ENCODE data around the gene LIMCH1.

The LIMCH1 gene

GRCh38 chr4:41568363-41568762 lies 30.4 kb downstream of the LIMCH1 start:
- DNase-seq = no peak

GRCh38 chr4:41569961-41570360 lies 32.0 kb downstream of the LIMCH1 start:
- DNase-seq = no peak

- DNase-seq = no peak
These were observed 33.5 kb downstream of the LIMCH1 start for GRCh38 chr4:41571422-41571821.

- DNase-seq = peak; percentile 14
These were observed 34.6 kb downstream of the LIMCH1 start for GRCh38 chr4:41572516-41572915.

- DNase-seq = no peak
These were observed 35.0 kb downstream of the LIMCH1 start for GRCh38 chr4:41572956-41573355.

- DNase-seq = no peak
These were observed 35.6 kb downstream of the LIMCH1 start for GRCh38 chr4:41573502-41574001.

DNA sequence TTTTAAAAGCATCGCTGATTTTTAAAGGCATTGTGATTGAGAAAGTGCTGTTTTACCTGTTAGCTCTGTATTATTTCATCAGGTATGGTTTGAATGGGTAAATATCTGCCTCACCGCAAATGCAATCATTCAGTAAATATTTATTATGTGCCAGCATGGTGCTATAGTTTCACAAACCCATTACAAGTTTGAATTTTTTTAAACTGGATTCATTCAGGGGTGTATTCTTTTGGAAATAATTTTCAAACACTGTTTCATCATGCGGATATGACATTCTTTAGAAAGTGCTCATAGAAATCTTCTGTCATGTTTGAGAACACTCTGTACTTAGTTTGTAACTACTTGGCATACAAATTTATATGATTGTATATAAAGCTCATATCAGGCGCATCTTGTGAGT lies 37.2 kb downstream of the LIMCH1 start:
- DNase-seq = no peak

DNA sequence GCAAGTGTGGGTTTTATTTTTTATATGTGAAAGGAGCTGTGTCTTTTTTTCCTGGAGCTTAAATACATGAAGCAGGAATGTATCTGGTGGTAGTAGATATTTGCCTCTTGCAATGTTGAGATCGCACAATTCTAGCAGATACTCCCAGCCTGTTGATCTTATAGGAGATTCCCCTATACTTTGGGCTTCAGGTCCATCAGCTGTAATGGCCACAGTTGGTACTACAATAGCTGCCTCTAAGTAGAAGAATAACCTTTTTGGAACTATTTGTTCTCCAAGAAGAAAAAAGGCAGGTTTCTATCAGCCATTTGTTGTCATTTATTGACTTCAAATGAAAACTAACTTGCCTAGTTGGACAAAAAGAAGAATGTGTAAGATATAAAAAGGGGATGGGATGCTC lies 37.7 kb downstream of the LIMCH1 start:
- no peak for DNase-seq

GRCh38 chr4:41579043-41579442 lies 41.1 kb downstream of the LIMCH1 start:
- no peak for DNase-seq

DNA sequence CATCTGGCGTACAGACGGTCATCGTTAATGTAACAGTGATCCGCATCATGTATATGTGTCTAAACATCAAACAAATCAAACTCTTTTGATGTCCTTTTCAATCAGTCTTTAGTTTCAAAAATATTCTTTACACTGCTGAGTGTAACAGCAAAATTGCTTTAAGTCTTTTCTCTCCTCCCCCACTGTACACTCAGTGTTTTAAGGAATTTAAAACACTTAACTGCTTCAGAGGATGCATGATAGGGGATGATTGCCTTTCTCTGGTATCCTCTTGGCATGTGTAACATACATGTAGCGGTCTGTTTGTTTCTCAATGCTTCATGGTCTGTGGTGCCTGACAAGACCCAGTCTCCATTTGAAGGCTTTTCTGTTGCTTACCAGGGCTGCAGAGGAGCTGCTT lies 41.6 kb downstream of the LIMCH1 start:
- no peak for DNase-seq

GRCh38 chr4:41580007-41580406 lies 42.0 kb downstream of the LIMCH1 start:
- no peak for DNase-seq

- DNase-seq = no peak
These were observed 48.8 kb downstream of the LIMCH1 start for GRCh38 chr4:41586675-41587225.

DNA sequence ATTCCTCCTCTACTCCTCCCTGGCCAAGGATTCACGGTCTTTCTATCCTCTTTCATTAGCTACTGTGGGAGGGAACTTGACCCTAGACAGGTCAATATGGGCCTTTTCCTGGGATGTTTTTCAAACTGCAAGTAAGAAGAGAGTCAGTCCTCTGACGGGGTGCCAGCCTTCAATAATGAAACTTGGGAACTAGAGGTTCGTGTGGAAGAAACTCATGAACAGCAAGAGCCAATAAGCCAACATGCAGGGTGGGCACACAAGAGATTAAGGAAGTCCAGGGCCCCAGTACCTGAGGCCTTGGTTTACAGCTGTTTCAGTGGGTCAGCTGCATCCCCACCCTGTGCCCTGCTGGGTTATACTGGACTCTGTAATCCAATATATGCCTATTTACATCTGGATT lies 49.3 kb downstream of the LIMCH1 start:
- no peak for DNase-seq

- DNase-seq = no peak
These were observed 52.6 kb downstream of the LIMCH1 start for GRCh38 chr4:41590591-41590990.

DNA sequence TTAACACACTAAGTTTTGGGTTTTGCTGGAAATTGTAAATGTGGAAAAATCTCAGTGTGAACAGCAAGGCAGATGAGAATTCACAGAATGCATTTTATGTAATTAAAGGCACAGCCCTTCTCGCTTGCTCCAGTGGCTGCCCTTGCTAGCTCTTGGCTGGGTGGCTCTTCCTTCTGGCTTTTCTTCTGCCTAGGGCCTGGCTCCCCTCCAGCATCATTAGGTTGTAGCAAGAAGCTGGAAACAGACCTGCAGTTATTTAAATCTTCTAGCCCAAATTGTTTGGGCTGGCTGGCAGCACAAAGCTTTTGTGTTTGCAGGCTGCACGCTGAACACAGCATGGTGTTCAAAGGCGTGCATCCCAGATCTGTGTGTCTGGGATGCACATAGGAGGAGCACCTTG lies 56.5 kb downstream of the LIMCH1 start:
- no peak for DNase-seq

- no peak for DNase-seq
These were observed 59.5 kb downstream of the LIMCH1 start for GRCh38 chr4:41597494-41597893.

GRCh38 chr4:41598580-41598979 lies 60.6 kb downstream of the LIMCH1 start:
- DNase-seq = no peak

DNA sequence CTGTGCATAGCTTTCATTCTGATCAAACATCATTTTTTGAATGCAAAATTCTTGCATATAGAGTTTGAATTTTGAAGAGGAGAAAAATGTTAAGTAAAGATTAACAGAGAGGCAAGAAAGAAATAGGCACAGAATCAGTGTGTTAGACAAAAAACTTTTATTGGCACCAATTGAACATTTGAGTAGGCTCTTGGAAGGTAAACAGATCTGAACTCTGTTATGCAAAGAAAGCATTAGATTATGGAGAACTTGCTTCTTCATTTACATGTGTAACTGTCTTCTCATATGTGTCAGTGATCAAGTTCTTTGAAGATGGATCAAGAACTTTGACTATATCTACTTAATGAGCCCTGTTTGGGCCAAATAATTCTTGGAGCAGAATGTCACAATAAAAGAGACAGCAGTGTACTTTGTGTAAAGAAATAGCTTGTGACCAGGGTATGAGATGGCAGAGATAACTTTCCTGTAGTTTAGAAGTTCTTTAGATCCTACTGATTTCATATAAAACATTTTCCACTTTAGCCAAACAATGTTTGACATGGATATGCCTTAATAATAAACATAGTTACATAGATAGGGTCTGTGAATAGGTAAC lies 61.3 kb downstream of the LIMCH1 start:
- DNase-seq = no peak

DNA sequence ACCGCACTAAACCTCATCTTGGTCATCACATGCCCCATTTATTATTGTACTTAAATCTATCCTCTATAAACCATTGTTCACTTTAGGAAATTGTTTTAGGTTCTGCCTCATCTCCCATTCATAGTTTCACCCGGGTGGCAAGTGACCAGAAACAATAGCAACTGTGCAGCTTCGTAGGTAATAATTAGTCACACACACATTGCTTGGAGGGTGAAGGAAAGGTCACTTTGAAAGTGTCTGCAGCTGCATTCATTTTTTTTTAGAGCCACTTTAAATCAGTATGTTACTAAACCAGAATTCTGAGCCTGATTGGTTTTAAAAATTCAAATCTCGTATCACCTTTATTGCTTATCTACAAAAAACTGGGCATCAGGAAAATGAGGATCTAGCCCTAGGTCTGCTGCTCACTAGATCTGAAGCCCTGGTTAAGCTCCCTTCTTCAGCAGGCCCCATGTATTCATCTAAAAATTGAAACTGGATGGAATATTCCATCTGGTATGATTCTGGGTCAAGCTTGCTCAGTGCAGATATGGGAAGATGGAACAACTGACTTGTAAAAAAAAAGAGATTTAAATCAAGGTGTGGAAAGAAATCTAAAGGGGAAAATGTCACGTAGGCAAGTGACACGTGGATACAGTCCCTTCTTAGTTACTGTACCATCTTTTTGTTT lies 62.4 kb downstream of the LIMCH1 start:
- DNase-seq = no peak

DNA sequence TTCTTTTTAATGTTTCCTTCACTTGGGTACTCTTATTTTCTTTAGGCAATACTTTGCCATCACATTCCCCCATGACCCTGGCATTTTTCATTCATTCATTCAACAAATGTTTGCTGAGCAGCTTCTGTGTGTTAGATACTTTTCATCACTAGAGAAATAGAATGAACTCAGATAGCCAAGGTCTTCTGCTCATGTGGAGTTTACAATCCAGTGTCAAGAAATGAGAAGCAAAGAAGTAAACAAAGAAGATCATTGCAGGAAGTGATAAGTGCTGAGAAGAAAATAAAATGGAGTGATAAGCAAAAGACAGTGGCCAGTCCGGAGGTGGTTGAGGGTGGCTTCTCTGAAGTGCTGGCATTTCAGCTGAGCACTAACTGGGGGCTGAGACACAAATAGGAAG lies 63.1 kb downstream of the LIMCH1 start:
- no peak for DNase-seq

DNA sequence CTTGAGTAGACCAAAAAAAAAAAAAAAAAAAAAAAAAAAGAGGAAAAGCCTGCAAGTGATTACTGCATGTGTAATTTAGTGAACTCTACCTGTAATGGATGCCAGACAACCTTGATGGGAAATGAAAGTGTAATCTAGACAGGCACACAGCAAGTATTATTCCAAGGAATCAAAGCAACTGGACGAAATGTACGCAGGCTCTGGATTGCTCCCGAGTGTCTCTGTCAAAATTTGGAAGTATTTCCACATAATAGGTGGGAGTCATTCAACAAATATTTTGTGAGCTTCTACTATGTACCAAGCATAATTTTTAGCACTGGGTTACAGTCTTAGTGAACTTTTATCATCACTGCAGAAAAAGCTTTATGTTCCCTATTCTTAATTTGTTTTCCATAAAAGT lies 64.2 kb downstream of the LIMCH1 start:
- DNase-seq = no peak

DNA sequence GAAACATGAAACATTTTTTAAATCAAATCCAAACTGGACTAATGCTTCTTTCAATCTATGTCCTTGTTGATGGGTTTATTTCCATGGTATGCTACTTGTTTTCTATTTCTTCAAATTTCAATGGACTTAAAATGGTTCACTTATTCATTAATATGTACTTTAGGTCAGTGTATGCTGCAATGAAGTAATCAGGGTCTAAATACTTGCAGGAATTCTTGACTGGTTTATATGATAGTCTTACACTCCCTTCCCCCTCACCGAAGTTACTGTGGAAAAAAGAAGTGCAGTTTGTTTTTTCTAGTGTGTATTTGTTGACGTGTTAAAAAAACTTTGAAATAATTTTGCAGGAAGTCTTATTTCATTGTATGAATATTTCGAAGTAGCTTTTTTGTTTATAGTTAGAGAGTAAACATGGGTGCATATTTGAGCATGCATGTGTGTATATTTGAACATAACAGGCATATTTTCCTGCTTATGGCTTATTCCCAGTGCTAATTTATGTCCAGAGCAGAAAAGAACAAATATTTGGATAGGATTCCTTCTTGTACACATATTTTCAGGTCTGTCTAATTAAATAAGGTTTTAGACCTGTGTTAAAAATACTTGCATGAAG lies 65.0 kb downstream of the LIMCH1 start:
- DNase-seq = no peak

GRCh38 chr4:41609851-41610250 lies 71.9 kb downstream of the LIMCH1 start:
- no peak for DNase-seq

- no peak for DNase-seq
These were observed 72.5 kb downstream of the LIMCH1 start for GRCh38 chr4:41610474-41610873.
